Activated CD4-positive, alpha-beta T cell treated with anti-CD3 and anti-CD28 coated beads for 48 hours (primary cell): ENCODE measurements around the gene WWOX.
"Not testable (repeated sequence)": the region's sequence is repeated elsewhere in the genome, so short reads cannot be mapped to it uniquely, and the experiment has no call there.

ENCODE experiments used
- DNase-seq: peaks from one replicate; pipeline ENCODE4 v3.0.0-alpha.2; 2020

Gene WWOX

DNA sequence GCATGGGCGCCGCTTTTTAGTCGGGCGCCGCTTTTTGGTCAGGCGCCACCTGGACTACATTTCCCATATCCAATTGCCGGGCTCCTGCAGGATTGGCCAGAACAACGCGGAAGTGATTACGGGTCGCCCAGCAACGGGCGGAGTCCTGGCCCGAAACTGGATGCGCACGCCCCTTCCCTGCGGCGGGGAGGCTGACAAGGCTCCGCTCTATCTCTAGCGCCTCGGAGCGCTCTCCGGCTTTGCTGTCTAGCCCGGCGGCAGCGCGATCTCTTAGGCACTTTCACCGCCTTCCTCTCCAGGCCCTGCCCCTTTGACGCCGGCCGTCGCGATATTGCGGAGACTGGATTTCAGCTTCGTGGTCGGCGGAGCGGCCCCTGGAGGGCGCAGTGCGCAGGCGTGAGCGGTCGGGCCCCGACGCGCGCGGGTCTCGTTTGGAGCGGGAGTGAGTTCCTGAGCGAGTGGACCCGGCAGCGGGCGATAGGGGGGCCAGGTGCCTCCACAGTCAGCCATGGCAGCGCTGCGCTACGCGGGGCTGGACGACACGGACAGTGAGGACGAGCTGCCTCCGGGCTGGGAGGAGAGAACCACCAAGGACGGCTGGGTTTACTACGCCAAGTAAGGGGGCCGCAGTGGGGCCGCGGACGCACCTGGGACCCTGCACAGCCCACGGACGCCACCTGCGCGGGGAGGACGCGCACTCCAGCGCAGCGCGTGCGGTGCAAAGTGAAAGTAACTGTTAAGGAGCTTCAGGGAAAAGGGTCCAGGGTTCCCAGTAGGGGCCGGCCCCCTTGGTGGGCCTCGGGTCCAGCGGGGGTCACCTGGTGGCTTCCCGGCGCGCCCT is at the start of gene WWOX:
Gene WWOX, plus strand, starts transcription at position 384 of the 841 bp plus-strand sequence.
- peak; percentile 96 for DNase-seq

- DNase-seq: no peak
Measured at GRCh38 chr16:78050734-78051400, 48.6 kb upstream of the WWOX start.

DNA sequence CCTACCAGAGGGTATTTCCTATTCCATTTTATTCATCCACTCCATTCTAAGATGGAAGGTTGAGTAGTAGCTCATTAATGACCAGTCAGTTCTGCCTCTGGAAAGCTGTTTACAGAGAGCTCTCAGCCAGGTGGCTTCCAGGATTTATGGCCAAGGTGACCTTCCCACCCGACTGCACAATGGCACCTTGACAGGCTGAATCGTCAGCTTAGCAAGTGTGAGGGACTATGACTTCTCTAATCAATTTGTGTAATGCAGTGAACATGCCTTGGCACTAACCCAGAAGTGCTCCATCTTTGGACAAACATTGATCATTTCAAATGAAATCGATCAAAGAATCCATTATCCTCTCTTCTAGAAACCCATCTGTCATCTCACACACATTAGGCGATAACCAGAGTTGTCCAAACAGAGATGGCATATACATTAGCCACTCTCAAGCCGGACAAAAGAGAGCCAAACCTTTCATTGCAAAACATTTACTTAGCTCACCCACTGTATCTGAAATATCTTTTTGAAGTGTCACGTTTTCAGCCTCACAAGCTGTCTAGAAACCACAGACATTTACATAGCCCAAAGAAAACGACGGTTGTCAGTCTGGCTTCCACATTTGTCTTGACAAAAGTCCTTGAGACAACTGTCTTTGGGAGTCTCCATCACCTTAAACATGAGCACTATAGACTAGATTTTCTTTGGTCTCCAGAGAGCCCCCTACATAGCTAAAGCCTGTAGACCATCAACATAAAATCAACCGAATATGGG is 41.5 kb upstream of the WWOX start:
- no peak for DNase-seq

DNA sequence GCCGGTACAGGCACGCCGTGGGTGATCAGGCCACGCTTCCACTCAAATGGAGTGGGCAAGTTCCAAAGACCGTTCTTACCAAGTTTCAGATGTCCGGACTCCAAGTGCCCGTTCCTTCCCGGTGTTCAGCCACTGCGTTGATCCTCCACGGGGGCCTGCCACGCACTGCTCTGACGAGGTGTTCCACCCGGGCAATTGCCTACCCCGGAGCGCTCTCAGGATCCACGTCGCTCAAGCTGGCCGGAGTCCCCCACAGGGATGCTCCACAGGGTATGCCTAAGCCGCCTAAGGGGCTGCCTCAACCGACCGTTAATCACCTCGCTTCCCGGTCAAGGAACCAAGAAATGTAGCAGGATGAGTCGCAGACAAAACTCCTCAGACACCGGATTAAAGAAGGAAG is 39.6 kb upstream of the WWOX start:
- DNase-seq: not testable (repeated sequence)

DNA sequence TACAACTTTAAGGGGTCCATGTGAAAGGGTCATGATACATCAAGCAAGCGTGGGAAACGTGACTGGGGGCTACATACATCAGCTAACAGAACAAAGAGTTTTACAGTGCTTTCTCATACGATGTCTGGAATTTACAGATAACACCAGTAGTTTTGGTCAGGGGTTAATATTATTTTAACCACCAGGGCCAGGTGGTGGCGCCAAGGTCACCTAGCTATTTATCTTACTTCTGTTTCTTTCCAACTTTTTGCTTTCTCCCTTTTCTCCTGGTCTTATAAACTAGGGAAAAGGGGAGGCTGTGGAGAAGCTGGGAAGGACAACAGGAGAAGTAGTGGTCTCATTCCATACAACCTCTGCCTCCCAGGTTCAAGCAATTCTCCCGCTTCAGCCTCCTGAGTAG is 39.2 kb upstream of the WWOX start:
- no peak for DNase-seq

DNA sequence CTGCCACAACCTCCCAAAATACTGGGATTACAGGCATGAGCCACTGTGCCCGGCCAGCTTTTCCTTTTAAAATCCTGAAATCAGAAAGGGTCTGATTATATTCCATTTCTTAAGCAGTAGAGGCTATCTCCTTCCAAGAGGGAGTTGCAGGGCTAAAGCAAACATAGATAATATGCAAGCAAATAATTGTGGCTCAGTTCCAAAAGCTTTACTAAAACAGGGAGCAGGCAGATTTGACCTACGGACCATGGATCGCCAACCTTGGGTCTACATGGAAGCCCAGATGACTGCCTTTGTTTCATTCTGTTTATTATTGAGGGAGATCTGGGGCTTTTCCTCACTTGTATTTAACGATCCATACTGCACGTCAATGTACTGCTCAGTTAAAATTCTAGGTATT is 38.6 kb upstream of the WWOX start:
- DNase-seq: no peak

- no peak for DNase-seq
Measured at GRCh38 chr16:78065319-78065718, 34.1 kb upstream of the WWOX start.

DNA sequence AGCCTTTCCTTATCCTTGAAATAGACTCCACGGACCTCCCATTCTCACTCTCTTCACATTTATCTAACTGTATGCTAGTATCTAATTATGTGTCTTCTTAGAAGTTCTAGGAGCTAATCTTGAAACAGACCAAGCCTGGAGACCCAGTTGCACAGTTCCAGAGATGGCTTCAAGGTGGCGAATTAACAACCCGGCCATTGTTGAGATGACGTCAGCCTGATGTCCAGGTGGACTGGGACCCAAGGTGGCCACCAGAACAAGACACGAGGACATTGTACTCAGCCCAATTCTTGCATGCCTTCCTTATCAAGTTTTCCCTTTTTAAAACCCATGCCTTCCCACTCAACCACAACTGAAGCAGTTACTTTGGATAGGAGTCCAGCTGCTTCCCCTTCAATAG is 29.5 kb upstream of the WWOX start:
- no peak for DNase-seq

DNA sequence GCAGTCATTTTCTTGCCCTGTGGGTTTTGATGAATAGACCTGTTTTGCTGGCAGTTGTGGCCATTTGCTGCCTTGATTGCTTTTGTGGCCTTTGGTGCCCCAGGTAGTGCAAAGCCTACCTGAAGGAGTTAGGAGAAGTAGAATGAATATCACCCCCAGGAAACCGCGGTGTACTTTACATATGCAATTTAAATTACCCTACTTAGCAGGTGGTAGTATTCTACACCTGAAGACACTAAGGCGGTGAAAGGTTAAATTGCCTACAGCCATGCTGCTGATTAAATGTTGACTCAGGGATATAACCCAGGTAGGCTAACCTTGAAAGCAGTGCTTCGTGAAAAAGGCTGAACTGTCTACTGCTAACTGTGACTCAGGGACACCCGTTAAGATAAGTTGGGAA is 27.2 kb upstream of the WWOX start:
- DNase-seq: no peak

DNA sequence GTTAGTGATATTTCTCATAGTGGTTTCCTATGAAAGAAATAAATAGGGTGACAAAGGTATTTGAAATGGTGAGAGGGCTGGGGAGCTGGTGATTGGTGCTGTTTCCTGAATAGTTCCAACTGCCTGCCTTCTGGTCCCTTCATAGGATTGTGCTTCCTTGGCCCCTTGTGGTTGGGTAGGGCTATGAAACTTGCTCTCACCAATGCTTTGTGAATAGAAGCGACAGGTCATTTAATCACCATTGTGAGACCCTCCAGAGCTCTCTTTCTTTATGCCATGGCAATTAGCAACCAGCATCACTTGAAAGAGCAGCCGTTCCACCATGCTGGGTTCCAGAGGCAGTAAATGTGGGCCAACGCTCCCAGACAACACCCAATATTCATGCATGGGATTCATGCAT is 23.7 kb upstream of the WWOX start:
- DNase-seq: no peak

GRCh38 chr16:78081341-78081740 is 18.1 kb upstream of the WWOX start:
- DNase-seq: no peak

GRCh38 chr16:78091419-78091818 is 8.0 kb upstream of the WWOX start:
- DNase-seq: no peak

DNA sequence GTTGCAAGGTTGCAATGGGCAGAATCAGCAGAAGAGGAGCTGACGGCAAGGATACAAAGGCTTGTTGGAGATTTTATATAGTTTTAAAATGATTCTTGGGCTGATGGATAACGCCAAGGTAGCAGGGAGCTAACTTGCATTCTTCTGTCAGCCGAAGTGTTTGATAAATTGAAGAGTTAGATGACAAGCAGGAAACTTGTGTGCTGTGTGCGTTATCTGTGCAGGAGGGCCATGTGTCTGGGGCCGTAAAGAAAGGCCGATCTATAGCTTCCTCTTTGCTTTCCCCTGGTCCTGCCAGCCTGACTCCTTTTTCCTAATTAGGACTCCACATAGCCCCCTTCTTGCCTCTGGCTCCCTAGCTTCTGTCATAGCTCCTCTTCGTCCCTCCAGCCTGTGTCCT is 6.7 kb upstream of the WWOX start:
- DNase-seq: no peak

DNA sequence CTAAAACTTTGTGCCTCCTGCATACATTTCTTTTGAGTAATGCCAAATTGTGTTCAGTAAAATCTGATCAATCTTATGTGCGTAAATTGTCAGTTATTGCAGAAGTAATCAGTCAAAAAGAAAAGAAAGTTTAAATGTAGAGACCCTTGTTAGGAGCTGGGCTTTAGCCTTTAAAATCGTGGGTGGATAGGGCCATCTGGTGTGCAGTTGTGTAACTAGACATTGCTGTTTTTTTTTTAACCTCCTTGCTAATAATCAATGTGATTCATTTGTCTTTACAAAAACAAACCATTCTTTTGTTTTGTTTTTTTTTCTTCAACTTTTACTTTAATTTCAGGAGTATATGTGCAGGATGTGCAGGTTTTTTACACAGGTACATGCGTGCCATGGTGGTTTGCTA is 5.3 kb upstream of the WWOX start:
- no peak for DNase-seq

DNA sequence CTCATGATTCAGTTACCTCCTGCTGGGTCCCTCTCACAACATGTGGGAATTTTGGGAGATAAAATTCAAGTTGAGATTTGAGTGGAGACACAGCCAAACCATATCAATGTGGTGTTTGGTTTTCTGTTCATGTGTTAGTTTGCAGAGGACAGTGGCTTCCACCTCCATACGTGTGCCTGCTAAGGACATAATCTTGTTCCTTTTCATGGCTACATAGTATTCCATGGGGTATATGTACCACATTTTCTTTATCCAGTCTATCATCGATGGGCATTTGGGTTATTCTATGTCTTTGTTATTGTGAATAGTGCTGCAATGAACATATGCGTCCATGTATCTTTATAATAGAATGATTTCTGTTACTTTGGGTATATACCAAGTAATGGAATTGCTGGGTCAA is 4.5 kb upstream of the WWOX start:
- DNase-seq: no peak

GRCh38 chr16:78096386-78096785 is 3.1 kb upstream of the WWOX start:
- DNase-seq: no peak

DNA sequence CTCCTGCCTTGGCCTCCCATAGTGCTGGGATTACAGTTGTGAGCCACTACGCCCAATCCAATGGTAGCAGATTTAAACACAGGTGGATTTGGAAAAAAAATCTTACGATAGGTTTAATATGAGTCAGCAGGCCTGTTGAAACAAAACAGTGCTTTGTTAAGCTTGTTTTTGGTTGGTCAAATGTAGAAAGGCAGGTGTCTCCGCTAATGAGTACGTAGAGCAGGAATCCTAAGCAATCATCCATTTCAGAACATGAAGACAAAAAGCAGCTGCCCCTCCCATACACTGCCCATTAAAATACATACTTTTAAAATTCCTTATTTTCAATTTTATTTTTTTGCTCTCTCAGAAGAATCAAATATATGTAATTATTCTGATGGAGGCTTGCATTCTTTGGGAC is 1.9 kb upstream of the WWOX start:
- DNase-seq: no peak

DNA sequence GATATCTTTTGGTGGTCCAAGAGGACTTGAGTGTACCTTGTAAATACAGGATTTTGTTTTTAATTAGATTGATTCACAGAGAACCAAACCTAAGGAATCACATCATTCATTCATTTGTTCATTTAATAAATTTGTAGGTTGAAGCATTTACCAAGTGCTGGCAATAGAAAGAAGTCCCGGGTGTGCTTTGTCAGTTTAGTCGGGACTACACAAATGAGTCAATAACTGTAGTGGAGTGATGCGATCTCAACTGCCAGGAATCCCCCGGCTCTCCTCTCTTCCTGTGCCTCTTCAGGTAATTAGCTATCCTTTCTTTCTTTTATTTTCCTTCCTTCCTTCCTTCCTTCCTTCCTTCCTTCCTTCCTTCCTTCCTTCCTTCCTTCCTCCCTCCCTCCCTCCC is 1.4 kb upstream of the WWOX start:
- no peak for DNase-seq

GRCh38 chr16:78098595-78099270 is 721 bp upstream of the WWOX start:
- no peak for DNase-seq

GRCh38 chr16:78100112-78100467 is 636 bp downstream of the WWOX start:
- DNase-seq: no peak

- no peak for DNase-seq
Measured at GRCh38 chr16:78102122-78102660, 2.7 kb downstream of the WWOX start.

DNA sequence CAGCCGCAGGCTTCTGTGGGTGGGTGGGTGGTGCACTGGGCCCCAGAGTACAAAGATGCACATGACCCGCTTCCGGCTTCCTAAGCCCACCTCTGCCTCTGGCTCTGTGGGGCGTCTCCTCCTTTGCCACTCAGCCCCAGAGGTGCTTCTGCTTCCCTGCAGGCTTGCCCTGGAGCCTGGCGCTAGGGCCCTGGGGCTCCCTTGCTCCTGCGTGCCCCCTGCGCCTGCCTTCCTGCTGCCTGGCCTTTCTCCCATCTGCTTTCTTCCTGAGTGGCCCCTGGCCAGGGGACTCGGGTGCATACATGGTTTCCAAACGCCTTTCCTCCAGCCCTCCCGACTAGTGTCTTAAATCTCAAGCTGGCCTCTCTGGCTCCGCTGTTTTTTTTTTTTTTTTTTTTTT is 3.4 kb downstream of the WWOX start:
- no peak for DNase-seq

- no peak for DNase-seq
Measured at GRCh38 chr16:78105517-78105916, 6.1 kb downstream of the WWOX start.
